HT1080 (cell line): ENCODE results near the gene CDK17. TPM values are rescaled to one million over a fixed set of nuclear protein-coding genes. Genes with fewer than 3 reads are reported as not detected.
A peak's percentile ranks its signal among the peaks of the same experiment; 100 is the strongest.
"Not testable (repeated sequence)": the region's sequence is repeated elsewhere in the genome, so short reads cannot be mapped to it uniquely, and the experiment has no call there.

Experiments used
- DNase-seq: peaks from one replicate; pipeline ENCODE4 v3.0.0-alpha.2; 2015; ENCODE audit warnings: low read depth
- polyA plus RNA-seq, 2 experiments: library from polyadenylated mRNA; depleted of rRNA; stranded (reverse); fragments of >200 nt; gene quantifications; 2 replicates each; pipeline ENCODE4 v1.2.3, GENCODE V29; 2015
- total RNA-seq: library from RNA; depleted of rRNA; stranded (reverse); fragments of >200 nt; shearing (Covaris generic); gene quantifications from 2 replicates; pipeline ENCODE4 v1.2.3, GENCODE V29; 2014; rRNA removed

CDK17 gene
- 53.8 and 57.6 TPM in 2 replicates for total RNA-seq
- polyA plus RNA-seq (2015; cell fraction: cytosol; rRNA removed), result 76.4 and 101 TPM in 2 replicates
- polyA plus RNA-seq (2015; cell fraction: nucleus; rRNA removed), result 159 and 168 TPM in 2 replicates

DNA sequence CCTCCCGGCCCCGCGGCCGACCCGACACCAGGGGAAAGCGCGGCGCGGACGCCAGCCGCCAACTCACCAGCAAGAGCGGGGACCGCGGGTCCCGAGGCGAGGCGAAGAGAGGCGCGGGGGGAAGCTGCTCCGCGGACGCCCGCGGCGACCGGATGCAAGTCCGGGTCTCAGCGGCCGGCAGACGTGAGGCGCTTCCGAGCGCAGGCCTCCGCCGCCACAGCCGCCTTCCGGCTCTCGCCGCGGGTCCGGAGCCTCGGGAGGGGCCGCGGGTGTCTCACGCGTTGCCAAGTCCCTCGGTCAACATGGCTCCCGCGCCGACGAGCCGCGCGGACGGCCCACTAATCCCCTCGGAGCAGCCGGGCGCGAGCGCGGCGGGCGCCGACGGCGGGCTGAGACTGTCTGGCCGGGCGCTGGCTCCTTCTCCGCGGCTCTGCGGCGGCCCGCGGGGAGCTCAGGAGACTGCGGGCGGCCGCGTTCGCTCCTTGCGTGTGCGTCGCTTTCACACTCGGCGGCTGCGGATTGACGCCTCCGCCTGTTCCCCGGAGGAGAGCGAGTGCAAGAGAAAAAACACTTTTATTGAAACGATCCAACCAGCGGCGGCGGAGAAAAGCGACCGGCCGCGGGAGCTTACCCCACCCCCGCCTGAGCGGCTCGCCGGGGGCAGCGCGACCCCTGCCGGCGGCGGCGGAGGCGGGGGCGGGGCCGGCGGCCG lies at the start of gene CDK17:
Gene CDK17 (minus strand): TSS at position 521 of the 712 bp plus-strand sequence. CDS start 65,603 bp downstream, outside the sequence.
- DNase-seq, result peak; percentile 80

DNA sequence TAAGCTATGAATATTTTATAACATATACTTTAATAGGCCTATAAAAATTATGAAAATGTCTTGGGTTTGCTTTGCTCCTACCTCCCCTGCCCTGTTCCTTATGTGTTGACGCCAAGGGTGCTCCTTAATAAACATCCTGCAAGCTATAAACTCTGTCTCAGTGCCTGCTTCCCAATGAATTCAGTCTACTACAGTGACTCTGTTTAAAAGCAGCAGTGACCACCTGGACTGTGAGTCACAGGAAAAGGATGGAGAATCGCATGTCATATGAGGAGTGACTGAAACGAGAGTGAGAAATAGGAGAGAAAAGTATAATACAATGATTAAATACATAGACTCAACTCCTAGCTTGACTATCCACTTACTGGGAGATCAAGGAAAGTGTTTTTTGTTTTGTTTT lies 48.1 kb upstream of the CDK17 start:
- peak; percentile 94 for DNase-seq

DNA sequence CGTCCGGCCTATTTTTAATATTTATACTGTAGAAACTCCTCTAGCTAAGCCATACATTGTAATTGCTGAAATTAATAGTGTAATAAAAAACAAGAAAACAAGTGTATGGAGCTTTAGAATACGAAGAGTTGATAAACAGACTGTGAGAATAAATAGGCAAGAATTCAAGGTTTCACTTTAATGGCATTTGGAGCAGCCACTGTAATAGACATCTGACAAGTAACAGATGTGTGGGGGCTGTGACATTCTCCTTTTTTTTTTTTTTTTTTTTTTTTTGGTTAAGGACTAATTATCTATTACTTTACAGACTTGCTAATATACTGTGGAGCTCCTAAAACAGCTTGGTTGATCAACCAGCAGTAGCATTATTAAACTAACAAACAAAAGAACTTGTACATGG lies 47.0 kb upstream of the CDK17 start:
- no peak for DNase-seq

GRCh38 chr12:96445691-96446583 lies 45.7 kb upstream of the CDK17 start:
- DNase-seq, result peak; percentile 100

GRCh38 chr12:96444399-96444798 lies 44.2 kb upstream of the CDK17 start:
- no peak for DNase-seq

DNA sequence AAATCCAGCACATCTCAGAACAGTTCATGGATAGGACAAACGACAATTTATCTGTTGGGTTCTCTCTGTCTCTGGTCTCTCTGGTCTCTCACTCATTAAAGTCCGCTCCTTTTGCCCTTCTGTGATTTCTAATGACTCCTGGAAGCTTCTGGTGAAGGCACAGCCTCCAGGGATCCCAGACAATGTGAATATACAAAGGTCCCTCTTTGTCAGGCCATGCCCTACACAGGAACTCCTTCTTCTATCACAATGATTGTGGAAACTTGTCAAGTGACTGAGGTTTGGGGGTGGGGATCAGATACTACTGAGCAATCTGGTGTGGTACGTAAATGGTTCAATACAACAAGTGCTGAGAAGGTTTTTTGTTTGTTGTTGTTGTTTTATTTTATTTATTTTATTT lies 42.7 kb upstream of the CDK17 start:
- DNase-seq, result no peak

- DNase-seq, result no peak
These were observed 41.6 kb upstream of the CDK17 start for GRCh38 chr12:96441816-96442215.

GRCh38 chr12:96438330-96438729 lies 38.1 kb upstream of the CDK17 start:
- DNase-seq, result no peak

DNA sequence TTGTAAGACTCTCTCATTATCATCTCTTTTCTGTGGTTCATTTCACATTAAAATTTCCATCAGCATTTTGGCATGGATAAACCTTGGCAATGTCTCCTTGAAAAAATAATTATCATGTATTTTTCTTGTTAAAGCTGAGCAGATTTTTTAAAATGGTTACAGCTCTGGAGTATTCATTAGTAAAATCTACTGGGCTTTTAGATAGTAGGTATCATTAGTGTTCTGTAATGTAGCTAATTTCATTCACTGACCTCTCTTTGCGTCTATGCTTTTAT lies 36.9 kb upstream of the CDK17 start:
- DNase-seq, result no peak

GRCh38 chr12:96436366-96437170 lies 36.3 kb upstream of the CDK17 start:
- no peak for DNase-seq

- DNase-seq, result peak; percentile 98
These were observed 33.9 kb upstream of the CDK17 start for GRCh38 chr12:96434107-96434506.

- DNase-seq, result not testable (repeated sequence)
These were observed 32.5 kb upstream of the CDK17 start for GRCh38 chr12:96432496-96433321.

- no peak for DNase-seq
These were observed 30.8 kb upstream of the CDK17 start for GRCh38 chr12:96431067-96431466.

DNA sequence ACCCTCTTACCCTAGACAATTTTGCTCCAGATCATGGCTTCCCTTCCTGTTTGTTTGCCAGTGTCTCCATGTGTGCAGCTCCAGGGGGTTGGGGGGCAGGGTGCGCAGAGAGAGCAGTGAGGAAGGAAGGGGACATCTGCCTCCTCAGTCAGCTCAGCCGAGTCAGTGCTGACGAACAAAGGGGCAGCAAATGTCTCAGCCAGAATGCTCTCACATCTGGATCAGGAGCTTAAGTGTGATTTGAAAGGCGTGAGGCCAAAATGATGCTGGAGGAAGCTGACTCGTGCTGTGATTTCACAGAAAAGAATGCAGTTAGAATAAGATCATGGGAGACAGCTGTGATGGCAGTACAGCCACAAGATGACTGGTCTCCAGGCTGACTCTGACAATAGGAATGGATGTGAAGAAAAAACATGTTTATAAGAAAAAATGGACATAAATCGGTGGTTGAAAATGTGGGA lies 27.1 kb upstream of the CDK17 start:
- peak; percentile 100 for DNase-seq

GRCh38 chr12:96425951-96426350 lies 25.7 kb upstream of the CDK17 start:
- DNase-seq, result peak; percentile 67

- DNase-seq, result peak; percentile 85
These were observed 25.1 kb upstream of the CDK17 start for GRCh38 chr12:96425321-96425720.

DNA sequence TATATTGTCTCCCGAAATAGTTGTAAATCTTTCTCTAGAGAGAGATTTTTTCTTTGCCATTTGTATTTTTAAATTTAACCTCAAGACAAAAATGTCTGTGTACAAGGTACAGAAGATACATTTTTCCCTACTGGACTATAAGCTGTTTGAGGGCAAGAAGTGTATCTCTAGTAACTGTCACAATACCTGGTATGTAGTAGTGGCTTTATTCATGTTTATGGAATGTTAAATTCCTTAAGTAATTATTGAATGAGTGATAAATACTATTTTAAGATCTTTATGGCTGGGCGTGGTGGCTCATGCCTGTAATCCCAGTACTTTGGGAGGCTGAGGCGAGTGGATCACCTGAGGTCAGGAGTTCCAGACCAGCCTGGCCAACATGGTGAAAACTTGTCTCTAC lies 24.4 kb upstream of the CDK17 start:
- DNase-seq, result no peak

GRCh38 chr12:96422192-96422591 lies 22.0 kb upstream of the CDK17 start:
- no peak for DNase-seq

DNA sequence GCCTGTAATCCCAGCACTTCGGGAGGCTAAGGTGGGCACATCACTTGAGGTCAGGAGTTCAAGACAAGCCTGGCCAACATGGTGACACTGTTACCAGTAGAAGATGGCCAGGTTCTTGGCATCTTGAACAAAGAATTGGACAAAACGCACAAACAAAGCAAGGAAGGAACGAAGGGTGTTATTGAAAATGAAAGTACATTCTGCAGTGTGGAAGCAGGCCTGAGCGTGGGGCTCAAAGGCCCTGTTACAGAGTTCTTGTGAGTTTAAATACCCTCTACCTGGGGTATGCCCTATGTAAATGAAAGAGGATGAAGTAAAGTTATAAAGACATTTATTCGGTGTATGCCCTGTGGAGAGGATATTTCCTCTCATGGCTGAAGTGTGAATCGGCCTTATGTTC lies 20.8 kb upstream of the CDK17 start:
- no peak for DNase-seq

- no peak for DNase-seq
These were observed 20.1 kb upstream of the CDK17 start for GRCh38 chr12:96420277-96420835.
